Tibial nerve (tissue), 4 donors: ENCODE data around the gene SEPTIN5.

Experiments used
- CTCF ChIP-seq, 5 experiments: fragments of 200-600 bp in 3 of 5; fragments of 450-650 bp in 2 of 5; sonication (generic) in 3 of 5; IDR thresholded peaks; one replicate each; pipeline ENCODE4 v1.5.1; 2016 to 2019; ENCODE audit warnings: antibody characterized with exemption in 5 of 5, mild to moderate bottlenecking in 3 of 5, moderate library complexity in 2 of 5
- EP300 ChIP-seq, 2 donors: sonication (generic); formaldehyde crosslinking; IDR thresholded peaks; one replicate each; pipeline ENCODE4 v1.6.1; 2017; ENCODE audit warnings: antibody characterized with exemption in 2 of 2, mild to moderate bottlenecking in 1 of 2
- POLR2A ChIP-seq, 2 donors: fragments of 450-650 bp; IDR thresholded peaks; one replicate each; pipeline ENCODE4 v1.6.1; 2017; ENCODE audit warnings: antibody characterized with exemption in 2 of 2, mild to moderate bottlenecking in 2 of 2, moderate library complexity in 2 of 2

- no peak for TF ChIP-seq EP300 (IDR thresholded peaks at IDR 0.05)
- TF ChIP-seq POLR2A (IDR thresholded peaks at IDR 0.05): no peak
- TF ChIP-seq CTCF (IDR thresholded peaks at IDR 0.05): peak in 1 of 5 experiments; percentile 7
Observed at GRCh38 chr22:19766511-19767426, 52.5 kb downstream of the SEPTIN5 start.
